Hematopoietic multipotent progenitor cell (in vitro differentiated cells): Measurements from ENCODE around the gene HNRNPA3. TPM values are rescaled to one million over a fixed set of nuclear protein-coding genes. Genes with fewer than 3 reads are reported as not detected.
A peak's percentile ranks its signal among the peaks of the same experiment; 100 is the strongest.
"Not testable (repeated sequence)": the region's sequence is repeated elsewhere in the genome, so short reads cannot be mapped to it uniquely, and the experiment has no call there.

ENCODE experiments used
- DNase-seq, 3 donors: peaks; one replicate each; pipeline ENCODE4 v3.0.0-alpha.2; 2011 to 2015; ENCODE audit warnings: low read depth in 2 of 3, low spot score in 2 of 3
- total RNA-seq: library from RNA; depleted of rRNA; stranded (reverse); fragments of >200 nt; gene quantifications from one replicate; pipeline ENCODE4 v1.2.3, GENCODE V29; 2012

The HNRNPA3 gene
- total RNA-seq, 1 donor = 23.7 TPM

GRCh38 chr2:177229442-177230242, 17.0 kb downstream of the HNRNPA3 start:
- no peak for DNase-seq

DNA sequence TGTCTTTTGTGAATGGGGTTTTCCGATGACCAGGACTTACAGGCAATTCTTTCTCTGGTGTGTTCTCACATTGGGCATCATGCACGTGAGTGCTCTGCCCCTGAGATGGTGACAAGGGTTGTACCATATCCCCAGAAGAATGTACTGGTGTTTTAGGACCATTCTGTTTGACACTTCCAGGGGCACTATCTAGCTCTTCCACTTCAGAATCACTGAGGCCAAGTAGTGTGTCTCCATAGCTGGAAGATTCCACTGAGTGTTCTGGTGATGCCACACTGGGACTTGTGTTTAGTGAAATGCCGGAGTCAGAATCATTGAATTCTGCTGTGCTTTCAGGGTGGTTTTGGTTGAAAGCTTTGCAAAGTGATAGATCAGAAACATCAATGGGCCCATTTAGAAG, 18.7 kb downstream of the HNRNPA3 start:
- DNase-seq = no peak

GRCh38 chr2:177232098-177232704, 19.6 kb downstream of the HNRNPA3 start:
- no peak for DNase-seq

DNA sequence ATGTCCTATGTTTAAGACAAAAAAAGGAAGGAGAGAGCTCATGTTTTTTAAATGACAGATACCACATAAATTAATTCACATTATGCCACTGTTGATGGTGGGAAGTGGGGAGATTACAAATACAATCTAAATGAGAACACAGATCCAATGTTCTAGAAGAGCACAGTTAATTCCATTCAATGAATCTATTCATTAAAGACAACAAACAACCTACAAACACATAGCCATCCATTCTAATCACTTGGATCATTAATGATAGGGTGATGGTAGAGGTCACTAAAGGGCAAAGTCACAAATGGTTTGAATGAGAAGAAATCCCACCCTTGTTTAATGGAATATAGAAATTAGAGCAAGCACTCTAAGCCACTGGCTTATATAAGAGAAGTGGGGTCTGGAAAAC, 21.7 kb downstream of the HNRNPA3 start:
- DNase-seq = no peak

GRCh38 chr2:177235855-177236437, 23.4 kb downstream of the HNRNPA3 start:
- DNase-seq = no peak

GRCh38 chr2:177237932-177238331, 25.3 kb downstream of the HNRNPA3 start:
- DNase-seq = no peak

DNA sequence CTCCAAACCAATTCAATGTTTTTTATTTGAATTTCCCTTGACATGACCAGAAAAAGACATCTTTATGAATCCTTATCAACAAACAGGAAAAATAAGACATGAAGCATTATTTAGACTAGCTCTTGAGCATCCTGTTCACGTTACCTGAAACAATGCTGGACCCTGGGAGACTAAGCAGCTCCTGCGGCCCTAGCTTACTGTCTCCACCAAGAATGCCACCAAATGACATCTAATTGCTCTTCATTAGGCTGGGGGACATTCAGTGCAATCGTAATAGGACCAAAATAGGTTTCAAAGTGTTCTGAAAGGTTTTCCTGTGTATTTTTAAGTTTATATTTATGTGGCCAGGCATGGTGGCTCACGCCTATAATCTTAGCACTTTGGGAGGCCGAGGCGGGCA, 26.5 kb downstream of the HNRNPA3 start:
- DNase-seq = no peak

- DNase-seq = peak in 2 of 3 donors; percentile 83 to 94
Observed at GRCh38 chr2:177239932-177240630, 27.5 kb downstream of the HNRNPA3 start.

DNA sequence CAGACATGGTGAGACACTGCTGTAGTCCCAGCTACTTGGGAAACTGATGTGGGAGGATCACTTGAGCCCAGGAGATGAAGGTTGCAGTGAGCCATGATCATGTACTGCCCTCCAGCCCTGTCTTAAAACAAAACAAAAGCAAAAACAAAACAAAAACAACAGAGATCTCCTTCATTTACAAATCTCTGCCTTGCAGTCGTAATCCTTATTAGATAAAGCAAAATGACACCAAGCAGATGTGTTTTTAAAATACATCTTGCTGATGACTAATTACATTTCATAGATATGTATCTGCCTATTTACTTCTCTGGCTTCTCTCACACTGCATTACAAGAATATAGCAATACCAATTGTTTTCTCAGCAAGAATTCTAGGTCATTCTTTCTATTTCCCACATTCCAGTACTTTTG, 29.1 kb downstream of the HNRNPA3 start:
- no peak for DNase-seq

GRCh38 chr2:177242121-177242987, 29.8 kb downstream of the HNRNPA3 start:
- peak in 1 of 3 donors; percentile 64 for DNase-seq

GRCh38 chr2:177243073-177243472, 30.5 kb downstream of the HNRNPA3 start:
- DNase-seq = no peak

DNA sequence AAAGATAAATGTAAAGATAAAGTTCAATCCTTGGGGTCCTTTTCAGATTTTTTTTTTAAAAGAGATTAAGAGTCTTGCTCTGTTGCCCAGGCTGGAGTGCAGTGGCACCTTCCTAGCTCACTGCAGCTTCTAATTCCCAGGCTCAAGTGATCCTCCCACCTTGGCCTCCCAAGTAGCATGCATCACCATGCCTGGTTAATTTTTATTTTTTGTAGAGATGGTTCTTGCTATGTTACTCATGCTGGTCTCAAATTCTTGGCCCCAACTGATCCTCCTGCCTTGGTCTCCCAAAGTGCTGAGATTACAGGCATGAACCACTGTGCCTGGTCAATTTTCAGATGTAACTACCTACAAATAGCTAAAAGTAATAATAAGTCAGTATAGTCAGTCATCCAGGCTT, 30.9 kb downstream of the HNRNPA3 start:
- no peak for DNase-seq

DNA sequence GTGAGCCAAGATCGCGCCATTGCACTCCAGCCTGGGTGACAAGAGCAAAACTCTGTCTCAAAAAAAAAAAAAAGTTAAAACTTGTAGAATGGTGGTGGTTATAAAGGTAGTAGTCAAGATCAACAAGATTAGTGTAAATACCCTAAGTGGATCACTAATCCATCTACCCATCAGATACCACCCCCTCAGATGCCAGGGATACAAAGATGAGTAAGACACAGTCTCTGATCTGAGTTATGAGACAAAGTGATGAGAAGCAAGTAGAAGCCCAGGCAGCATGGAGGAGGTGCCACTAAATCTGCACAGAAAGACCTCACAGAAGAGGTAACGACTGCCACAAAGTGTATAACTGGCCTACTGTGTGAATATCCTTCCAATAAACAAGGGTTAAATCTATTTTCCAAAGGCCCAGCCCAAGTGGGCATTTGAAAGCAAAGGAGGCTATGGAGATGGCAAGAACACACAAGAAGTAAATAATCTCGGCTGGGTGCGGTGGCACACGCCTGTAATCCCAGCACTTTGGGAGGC, 31.7 kb downstream of the HNRNPA3 start:
- DNase-seq = no peak

GRCh38 chr2:177245010-177245422, 32.4 kb downstream of the HNRNPA3 start:
- DNase-seq = no peak

GRCh38 chr2:177246000-177246399, 33.4 kb downstream of the HNRNPA3 start:
- DNase-seq = no peak

DNA sequence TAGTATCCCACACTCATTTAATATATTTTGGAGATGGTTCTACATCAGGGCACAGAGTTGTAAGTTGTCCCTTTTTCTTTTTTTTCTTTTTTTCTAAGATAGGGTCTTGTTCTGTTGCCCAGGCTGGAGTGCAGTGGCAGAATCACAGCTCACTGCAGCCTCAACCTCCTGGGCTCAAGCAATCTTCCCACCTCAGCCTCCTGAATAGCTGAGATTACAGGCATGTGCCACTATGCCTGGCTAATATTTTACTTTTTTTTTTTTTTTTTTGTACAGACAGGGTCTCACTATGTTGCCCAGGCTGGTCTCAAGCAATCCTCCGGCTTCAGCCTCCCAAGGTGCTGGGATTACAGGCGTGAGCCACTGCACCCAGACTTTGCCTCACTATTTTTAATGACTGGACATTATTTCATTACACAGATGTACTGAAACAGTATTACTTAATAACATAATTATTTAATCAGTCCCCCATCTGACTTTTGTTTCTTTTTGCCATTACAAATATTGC, 34.0 kb downstream of the HNRNPA3 start:
- DNase-seq = not testable (repeated sequence)

DNA sequence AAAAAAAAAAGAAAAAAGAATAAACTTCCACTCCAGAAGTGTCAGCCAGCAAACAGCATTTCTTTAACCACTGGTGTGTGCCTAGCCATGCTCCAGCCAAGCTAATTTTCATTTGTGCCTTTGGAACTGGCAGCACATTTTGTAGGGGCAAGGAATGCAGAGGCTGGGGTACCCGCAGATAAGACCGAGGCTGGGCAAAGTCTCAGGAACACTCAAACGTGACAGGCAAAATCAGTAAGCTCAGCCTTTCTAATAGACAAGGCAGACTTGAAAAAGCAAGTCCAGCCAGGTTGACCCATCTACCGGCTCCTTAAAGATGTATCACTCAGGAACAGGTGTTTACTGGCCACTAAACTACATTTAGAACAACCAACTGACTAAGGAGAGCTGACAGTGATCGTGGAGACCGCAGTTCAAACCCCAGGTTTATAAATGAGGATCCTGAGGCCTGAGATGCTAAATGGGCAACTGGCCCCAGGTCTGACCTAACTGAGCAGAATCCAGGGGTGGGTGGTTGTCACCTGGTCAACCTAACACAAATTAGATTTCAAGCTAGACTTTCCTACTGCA, 35.2 kb downstream of the HNRNPA3 start:
- DNase-seq = no peak

DNA sequence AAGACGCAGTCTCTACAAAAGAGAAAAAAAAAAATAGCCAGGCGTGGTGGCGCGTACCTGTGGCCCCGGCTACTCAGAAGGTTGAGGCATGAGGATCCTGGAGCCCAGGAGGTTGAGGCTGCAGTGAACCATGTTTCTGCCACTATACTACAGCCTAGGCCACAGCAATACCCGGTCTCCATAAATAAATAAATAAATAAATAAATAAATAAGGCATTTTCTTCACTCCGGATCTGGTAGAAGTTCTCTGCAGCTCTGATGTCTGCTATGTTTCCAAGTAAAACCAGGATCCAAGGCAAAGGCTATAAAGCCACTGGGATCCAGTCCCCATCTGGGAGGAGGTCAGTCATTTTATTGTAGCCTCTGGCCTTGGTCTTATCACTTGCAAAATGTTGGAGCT, 36.4 kb downstream of the HNRNPA3 start:
- DNase-seq = no peak

DNA sequence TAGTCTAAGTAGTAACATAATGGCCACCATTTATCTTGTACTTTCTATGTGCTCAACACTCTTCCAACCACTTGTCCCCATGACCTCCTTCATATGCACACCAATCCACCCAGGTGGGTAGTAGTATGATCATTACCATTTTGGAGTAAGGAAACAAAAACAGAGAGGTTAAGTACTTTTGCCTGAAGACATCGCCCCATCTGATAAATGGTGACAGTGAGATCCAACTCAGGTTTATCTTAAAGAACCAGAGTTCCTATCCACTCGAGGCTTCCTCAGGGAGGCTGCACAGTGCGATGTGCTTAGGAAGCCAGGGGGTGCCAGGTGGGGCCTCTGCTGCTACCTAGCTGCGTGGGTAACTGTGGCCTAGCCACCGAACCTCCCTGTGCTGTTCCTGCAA, 37.9 kb downstream of the HNRNPA3 start:
- DNase-seq = no peak

DNA sequence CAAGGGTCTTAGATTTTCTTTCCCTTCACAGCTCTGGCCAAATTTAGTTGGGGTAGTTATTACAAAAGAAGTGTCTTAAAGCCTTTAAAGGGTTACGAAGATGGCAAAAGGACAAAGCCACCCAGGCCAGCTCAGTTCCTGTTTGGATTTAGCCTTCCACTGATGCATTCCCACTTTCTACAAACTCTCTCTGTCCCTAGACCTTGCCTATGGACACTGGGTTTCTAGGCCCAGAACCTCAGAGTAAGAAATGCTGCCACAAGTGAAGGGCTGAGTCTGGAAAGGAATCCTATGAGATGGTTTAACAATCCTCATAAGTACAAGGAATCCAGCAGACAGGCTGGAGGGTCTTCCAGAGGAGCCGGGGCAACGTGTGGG, 38.6 kb downstream of the HNRNPA3 start:
- DNase-seq = no peak
